Measurements from ENCODE around the gene PPIL4. TPM values are rescaled to one million over a fixed set of nuclear protein-coding genes. Genes with fewer than 3 reads are reported as not detected.

Gene PPIL4
- total and polyA plus RNA-seq, 2 donors (not counting 1 experiment from before 2014, with no cell fraction given): 3.1 to 34.3 TPM

GRCh38 chr6:149563928-149564325 lies 18.1 kb upstream of the PPIL4 start:
- peaks cover 23% of the 10 kb centered on the region for H3K4me1 Mint-ChIP-seq

More at GRCh38 chr6:149563928-149564325, 18.1 kb upstream of the PPIL4 start:
- CTCF ChIA-PET: interaction anchor here (7.9 kb wide), 1 partner anchor 16 kb away, joined by 90 read pairs; the partner anchor contains the start of gene PPIL4
- Mint-ChIP-seq H3K27ac (no peak overlapping the region), H3K9me3 (ENCODE audit: insufficient read depth) (no peaks in the 10 kb centered on the region), H3K4me3 (no peak overlapping the region), H3K27me3 (no peaks in the 10 kb centered on the region)
- Histone ChIP-seq H3K9me3 (ENCODE audit: control extremely low read depth in 1 of 3, control insufficient read depth in 2 of 3, insufficient read depth in 1 of 3, low read length in 2 of 3) (no peaks in the 10 kb centered on the region), H3K79me2 (ENCODE audit: control insufficient read depth, insufficient read depth, low read length) (peaks cover 27% of the 10 kb centered on the region), H3K27me3 (replicated peaks in 1 of 4; ENCODE audit: control extremely low read depth in 1 of 4, control insufficient read depth in 3 of 4, insufficient read depth in 4 of 4, low read length in 3 of 4) (no peaks in the 10 kb centered on the region), H3K9ac (ENCODE audit: low read length) (no peak overlapping the region), H3K27ac (ENCODE audit: low read length in 2 of 2) (no peak overlapping the region), H3K4me2 (replicated peaks; ENCODE audit: low read depth, low read length, poor library complexity, severe bottlenecking) (no peak overlapping the region), H3K4me3 (ENCODE audit: control extremely low read depth in 1 of 5, extremely low read depth in 1 of 5, insufficient read depth in 1 of 5, low read depth in 2 of 5, low read length in 4 of 5) (no peak overlapping the region), H3K4me1 (ENCODE audit: control insufficient read depth in 2 of 2, insufficient read depth in 2 of 2, low read length in 2 of 2) (peaks cover 13 to 23% of the 10 kb centered on the region in 2 donors), H4K20me1 (ENCODE audit: control insufficient read depth, insufficient read depth, low read length, poor library complexity, severe bottlenecking) (peaks cover 10% of the 10 kb centered on the region), H2AFZ (ENCODE audit: insufficient read depth, low read depth, low read length, poor library complexity, severe bottlenecking) (no peak overlapping the region), H3K36me3 (replicated peaks in 1 of 2; ENCODE audit: control extremely low read depth in 1 of 2, control insufficient read depth in 1 of 2, extremely low read depth in 1 of 2, insufficient read depth in 2 of 2, low read length in 1 of 2) (no peaks in the 10 kb centered on the region)
- DNase-seq (no peak), ATAC-seq (ENCODE audit: low read depth) (no peak)
- POLR2A ChIA-PET: no interaction called here
- intact Hi-C loops (cut with micrococcal nuclease): loop anchor here (10.0 kb wide), 2 partner anchors 441 to 799 kb away; no protein-coding TSS in a partner anchor
- WGBS (ENCODE audit: insufficient coverage): 80% methylated on average over 3 of the region's 3 CpGs
- TF ChIP-seq EZH2 (IDR thresholded peaks at IDR 0.05; ENCODE audit: borderline replicate concordance, insufficient read depth, low read depth, low read length, poor library complexity, severe bottlenecking): no peak
- no peak for TF ChIP-seq CTCF (IDR thresholded peaks at IDR 0.05)

Measured in B cell (primary cell).